NCI-H1436 (cell line): ENCODE results near the gene KIF20B.
"Not testable (repeated sequence)": the region's sequence is repeated elsewhere in the genome, so short reads cannot be mapped to it uniquely, and the experiment has no call there.

ENCODE experiments used
- DNase-seq: peaks from one replicate; lab custom pipeline; 2025; lab: John Stamatoyannopoulos, UW

KIF20B gene

GRCh38 chr10:89785095-89785494 is 83.7 kb downstream of the KIF20B start:
- DNase-seq = no peak

GRCh38 chr10:89789188-89789877 is 87.9 kb downstream of the KIF20B start:
- no peak for DNase-seq

- DNase-seq = no peak
Observed at GRCh38 chr10:89792187-89792586, 90.8 kb downstream of the KIF20B start.

GRCh38 chr10:89793649-89794254 is 92.4 kb downstream of the KIF20B start:
- DNase-seq = peak; percentile 47

- no peak for DNase-seq
Observed at GRCh38 chr10:89795840-89796239, 94.5 kb downstream of the KIF20B start.

DNA sequence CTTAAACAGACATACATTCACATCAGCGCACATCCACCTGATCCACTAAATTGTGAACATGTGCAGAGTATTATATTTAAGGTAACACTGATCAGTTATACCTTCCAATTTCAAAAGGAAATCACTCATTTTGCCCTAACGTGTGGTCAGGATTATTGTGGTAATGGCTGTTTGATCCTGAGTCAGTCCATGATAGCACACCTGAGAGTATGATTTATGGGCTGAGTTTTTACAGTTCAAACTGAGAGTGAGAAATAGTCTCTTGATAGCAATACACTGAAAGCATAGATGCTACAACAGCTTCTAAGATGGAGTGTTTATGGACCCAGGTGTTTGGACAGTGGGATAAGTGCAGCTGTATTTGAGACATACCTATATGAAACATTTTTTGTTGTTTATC is 96.7 kb downstream of the KIF20B start:
- no peak for DNase-seq

- DNase-seq = no peak
Observed at GRCh38 chr10:89799573-89799972, 98.2 kb downstream of the KIF20B start.

DNA sequence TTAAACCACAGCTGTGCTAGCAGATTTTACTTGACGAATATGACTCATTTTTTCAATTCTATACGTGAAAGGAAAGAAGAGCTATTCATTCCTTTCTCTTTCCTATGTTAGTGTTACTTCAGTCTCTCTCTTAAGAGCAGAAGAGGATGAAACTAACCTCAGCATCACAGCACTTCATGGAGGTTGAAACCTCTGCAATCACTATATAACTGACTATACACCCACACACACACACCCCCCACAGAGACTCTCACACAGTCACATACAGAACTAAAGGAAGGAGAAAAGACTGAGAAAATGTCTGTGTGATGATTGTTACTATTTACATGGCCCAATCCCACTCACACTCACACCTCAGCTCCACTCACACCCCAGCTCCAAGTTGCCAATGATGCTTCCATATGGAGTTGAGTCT is 104.2 kb downstream of the KIF20B start:
- DNase-seq = no peak

GRCh38 chr10:89808842-89809241 is 107.5 kb downstream of the KIF20B start:
- DNase-seq = no peak

DNA sequence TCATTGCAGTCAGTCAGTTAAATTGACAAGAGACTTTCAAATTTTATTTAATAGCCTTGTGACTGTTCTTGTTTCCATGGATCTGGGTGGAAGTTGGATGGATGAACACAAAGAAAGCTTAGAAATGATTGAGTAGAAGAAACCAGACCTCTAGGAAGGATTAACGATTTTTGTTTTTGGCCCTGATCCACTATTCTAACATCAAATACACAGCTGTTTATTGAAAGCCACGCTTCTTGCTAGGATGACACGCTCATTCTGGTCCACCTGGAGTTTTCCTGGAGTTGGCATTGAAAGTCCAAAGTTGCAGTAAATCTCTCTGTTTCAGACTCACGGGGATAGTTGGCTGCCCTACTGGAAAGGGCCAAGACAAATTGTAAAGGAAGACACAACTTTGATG is 108.4 kb downstream of the KIF20B start:
- DNase-seq = no peak

GRCh38 chr10:89810908-89811525 is 109.6 kb downstream of the KIF20B start:
- no peak for DNase-seq

DNA sequence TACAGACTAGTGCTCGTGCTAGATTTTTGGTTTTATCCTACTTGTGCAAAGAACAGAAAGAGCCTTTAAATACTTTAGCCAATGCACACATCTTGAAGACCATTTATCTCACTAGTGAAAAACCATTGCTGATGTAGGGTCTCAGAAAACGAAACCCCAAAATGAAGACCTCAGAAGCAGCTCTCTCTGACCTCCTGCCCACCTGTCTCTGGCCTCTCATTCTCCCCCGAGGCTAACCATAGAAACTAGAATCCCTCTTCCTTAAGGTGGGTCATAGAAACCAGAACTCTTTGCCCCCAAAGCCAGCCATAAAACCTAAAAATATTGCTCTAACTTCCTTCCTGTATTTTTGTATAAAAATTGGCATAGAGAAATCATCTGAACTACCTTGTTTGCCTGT is 112.2 kb downstream of the KIF20B start:
- no peak for DNase-seq

DNA sequence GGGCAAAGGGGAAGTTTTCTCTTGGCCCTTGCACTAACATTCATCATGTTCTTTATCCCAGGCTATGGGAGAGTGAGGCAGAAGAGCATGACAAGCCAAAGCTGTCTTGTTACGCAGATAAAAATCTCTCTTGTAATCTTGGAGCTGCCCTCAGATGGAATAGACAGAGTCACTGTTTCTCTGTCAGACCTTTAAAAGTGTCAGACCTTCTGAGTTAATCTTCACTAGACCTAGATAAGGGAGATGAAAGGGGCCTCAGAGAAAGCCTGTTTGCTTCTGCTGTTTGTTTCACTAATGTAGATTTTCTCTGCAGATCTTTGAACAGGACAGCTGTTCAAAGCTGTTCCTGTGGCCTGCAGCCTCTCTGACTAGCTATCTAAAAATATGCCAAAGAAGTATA is 112.9 kb downstream of the KIF20B start:
- no peak for DNase-seq

DNA sequence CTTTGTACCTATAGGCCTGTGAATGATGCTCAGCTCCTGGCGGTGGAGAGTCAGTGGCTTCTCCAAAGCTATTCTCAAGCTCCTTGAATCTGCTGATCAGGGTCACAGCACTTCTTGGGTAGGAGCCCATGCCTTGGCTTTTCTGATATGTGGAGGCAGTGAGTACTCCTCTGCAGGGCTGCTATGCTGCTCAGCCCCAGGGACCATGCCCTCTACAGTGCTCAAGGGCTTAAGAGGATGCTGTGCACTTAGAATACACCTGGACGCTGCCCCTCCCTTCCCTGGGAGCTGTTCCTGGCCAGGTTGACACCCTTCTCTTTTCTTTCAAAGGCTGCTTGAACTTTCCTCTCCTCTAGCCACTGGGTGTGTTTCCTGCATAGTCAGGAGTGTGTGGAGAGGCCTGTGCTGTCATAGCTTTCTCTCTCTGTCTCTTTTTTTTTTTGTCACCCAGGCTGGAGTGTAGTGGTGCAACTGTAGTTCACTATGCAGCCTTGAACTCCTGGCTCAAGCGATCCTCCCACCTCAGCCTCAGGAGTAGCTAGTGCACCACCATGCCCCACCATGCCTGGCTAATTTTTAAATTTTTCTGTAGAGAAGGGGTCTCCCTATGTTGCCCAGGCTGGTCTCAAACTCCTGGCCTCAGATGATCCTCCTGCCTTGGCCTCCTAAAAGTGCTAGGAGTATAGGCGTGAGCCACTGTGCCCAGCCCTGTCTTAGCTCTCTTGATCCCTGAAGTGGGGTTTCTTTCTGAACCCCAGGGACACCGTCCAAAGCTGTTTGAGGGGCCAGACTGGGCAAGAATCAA is 113.9 kb downstream of the KIF20B start:
- no peak for DNase-seq

GRCh38 chr10:89819008-89819407 is 117.6 kb downstream of the KIF20B start:
- not testable (repeated sequence) for DNase-seq
